Gastrocnemius medialis (tissue), 4 donors: ENCODE results near the gene PLA2R1. TPM values are rescaled to one million over a fixed set of nuclear protein-coding genes. Genes with fewer than 3 reads are reported as not detected.

Source experiments
- ATAC-seq, 2 donors: fragments of 150-250 bp; one replicate each; pipeline ENCODE4 v1.9.1; 2016
- DNase-seq, 2 donors: peaks; one replicate each; pipeline ENCODE4 v3.0.0-alpha.2; 2019
- H3K27ac ChIP-seq, 4 donors: fragments of 200-600 bp; sonication (generic); 1 replicate in 1 of 4; 2 replicates in 3 of 4; pipeline ENCODE4 v1.5.1; 2016 to 2018; ENCODE audit warnings: mild to moderate bottlenecking in 2 of 4, moderate library complexity in 1 of 4
- H3K27me3 ChIP-seq, 3 donors: fragments of 200-600 bp; sonication (generic) in 2 of 3; 1 replicate in 1 of 3; 2 replicates in 2 of 3; pipeline versions ENCODE4 v1.5.1 to v1.6.0; 2016 to 2019; ENCODE audit warnings: mild to moderate bottlenecking in 1 of 3, moderate library complexity in 1 of 3
- H3K36me3 ChIP-seq, 2 donors: fragments of 200-600 bp; sonication (generic) in 1 of 2; one replicate each; pipeline ENCODE4 v1.5.1; 2017 to 2018
- H3K4me1 ChIP-seq, 2 donors: fragments of 200-600 bp; sonication (generic) in 1 of 2; one replicate each; pipeline ENCODE4 v1.5.1; 2016 to 2017; ENCODE audit warnings: mild to moderate bottlenecking in 2 of 2
- H3K4me3 ChIP-seq, 4 donors: fragments of 200-600 bp; sonication (generic) in 3 of 4; 1 replicate in 1 of 4; 2 replicates in 3 of 4; pipeline ENCODE4 v1.5.1; 2016 to 2019; ENCODE audit warnings: mild to moderate bottlenecking in 2 of 4
- H3K9me3 ChIP-seq, 3 donors: fragments of 200-600 bp; sonication (generic) in 2 of 3; 1 replicate in 1 of 3; 2 replicates in 2 of 3; pipeline ENCODE4 v1.5.1; 2016 to 2019
- POLR2A ChIP-seq, 2 donors: fragments of 450-650 bp; IDR thresholded peaks; one replicate each; pipeline ENCODE4 v1.6.1; 2017; ENCODE audit warnings: antibody characterized with exemption in 2 of 2, mild to moderate bottlenecking in 2 of 2, moderate library complexity in 2 of 2
- in situ Hi-C, 4 donors: fragments of 200-750 bp; cut with MboI; loops; one replicate each; pipeline versions ENCODE4 v1.15.0 to v1.8.0; 2017; ENCODE audit warnings: low sequenced_read_pairs in 4 of 4
- intact Hi-C: fragments of 100-400 bp; cut with DNase I; formaldehyde crosslinking; loops from one replicate; pipeline ENCODE4 v1.15.1; 2023; ENCODE audit warnings: low total_unique reads
- total RNA-seq, 4 donors: library from RNA; depleted of rRNA; stranded (reverse); fragments of >200 nt; gene quantifications; one replicate each; pipeline versions ENCODE4 v1.1.0 to v1.2.3, GENCODE V29; 2016
- TF ChIP-seq, protein P1 (sequence below), 5 experiments: fragments of 450-650 bp in 3 of 5; fragments of 200-600 bp in 2 of 5; sonication (generic) in 2 of 5; IDR thresholded peaks in 4 of 5; conservative IDR thresholded peaks in 1 of 5; 1 replicate in 4 of 5; 2 replicates in 1 of 5; pipeline ENCODE4 v1.5.1; 2016 to 2019; ENCODE audit warnings: antibody characterized with exemption in 5 of 5, mild to moderate bottlenecking in 3 of 5, moderate library complexity in 3 of 5

Gene PLA2R1
- 1 to 10 TPM in 1 of 4 donors, under 1 TPM in 3; 0.34 to 1.0 (median 0.45) TPM for total RNA-seq

DNA sequence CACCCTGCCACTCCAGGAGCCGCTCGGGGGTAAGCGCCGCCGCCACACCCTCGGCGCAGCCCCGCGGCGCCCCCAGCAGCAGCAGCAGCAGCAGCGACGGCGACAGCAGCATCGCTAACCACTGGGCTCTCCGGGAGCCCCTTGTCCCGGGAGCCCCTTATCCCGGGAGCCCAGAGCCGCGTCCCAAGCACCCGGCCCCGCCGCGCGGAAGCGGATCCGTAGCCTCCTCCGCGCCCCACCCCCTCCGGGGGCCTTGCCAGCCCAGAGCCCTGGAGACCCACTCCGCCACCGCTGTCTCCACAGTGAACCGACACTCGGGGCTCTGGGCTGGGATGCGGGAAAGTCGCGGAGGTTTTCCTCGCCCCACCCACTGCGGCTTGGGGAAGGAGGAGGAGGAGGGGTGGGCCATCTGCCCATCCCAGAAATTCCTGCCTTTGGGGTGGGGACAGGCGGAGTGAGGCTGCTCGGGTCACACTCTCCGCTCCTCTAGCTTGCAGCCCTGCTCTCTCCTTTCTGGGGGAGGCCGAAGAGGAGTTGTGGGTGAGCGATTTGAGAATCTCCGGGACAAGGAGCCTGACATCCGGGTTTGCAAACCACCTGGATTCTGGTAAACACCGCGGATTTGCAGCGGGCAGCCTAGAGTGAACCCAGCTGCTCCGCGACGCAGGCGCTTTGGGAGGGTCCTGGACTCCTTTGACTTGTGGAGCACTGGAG, at the start of gene PLA2R1:
PLA2R1 (minus strand) TSS at position 324 of the 714 bp plus-strand sequence; CDS start at position 112, 212 bp downstream.
- peak within 1 kb of the TSS; percentile 63 to 90 (median 72) for H3K4me3 ChIP-seq
- peak; percentile 53 to 66 for ATAC-seq
- in situ Hi-C loops: no loop called here

DNA sequence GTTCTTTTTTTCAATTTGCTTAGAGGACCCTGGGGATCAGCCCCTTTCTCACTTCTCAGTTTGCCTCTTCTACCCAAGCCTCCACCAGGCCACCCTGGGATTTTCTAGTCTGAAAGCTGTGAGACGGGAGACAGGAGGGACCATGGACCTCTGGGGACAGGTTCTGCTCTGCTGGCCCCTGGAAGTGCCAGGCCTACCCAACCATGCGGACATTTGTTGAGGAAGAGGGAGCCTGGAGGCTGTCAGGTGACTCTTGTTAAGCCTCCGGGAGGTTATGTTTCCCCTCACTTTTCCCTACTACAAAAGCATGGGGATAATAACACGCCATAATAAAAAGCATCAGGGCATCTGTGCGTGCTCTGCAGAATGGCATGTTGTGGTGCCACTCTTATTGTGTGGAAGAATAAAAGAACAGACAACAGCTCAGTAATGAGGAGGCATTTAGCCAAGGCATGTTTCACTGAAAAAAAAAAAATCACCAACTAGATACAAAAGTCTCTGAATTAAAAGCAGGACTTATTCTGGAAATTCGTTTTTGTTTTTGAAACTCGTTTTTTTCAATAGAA, 48.3 kb upstream of the PLA2R1 start:
- DNase-seq (no peak), ATAC-seq (no peak)
- Histone ChIP-seq H3K4me3 (no peak overlapping the region), H3K27me3 (no peaks in the 10 kb centered on the region), H3K27ac (peak overlapping the region in 1 of 4 donors; percentile 44), H3K36me3 (no peaks in the 10 kb centered on the region), H3K9me3 (no peaks in the 10 kb centered on the region), H3K4me1 (no peaks in the 10 kb centered on the region)
- intact Hi-C loops (loop anchor here (1.0 to 10.0 kb wide), 3 partner anchors 164 to 884 kb away; no protein-coding TSS in a partner anchor), in situ Hi-C loops (loop anchor here in 3 of 4 donors (25.0 kb wide), 2 partner anchors 852 to 877 kb away; no protein-coding TSS in a partner anchor)
- TF ChIP-seq, protein P1, sequence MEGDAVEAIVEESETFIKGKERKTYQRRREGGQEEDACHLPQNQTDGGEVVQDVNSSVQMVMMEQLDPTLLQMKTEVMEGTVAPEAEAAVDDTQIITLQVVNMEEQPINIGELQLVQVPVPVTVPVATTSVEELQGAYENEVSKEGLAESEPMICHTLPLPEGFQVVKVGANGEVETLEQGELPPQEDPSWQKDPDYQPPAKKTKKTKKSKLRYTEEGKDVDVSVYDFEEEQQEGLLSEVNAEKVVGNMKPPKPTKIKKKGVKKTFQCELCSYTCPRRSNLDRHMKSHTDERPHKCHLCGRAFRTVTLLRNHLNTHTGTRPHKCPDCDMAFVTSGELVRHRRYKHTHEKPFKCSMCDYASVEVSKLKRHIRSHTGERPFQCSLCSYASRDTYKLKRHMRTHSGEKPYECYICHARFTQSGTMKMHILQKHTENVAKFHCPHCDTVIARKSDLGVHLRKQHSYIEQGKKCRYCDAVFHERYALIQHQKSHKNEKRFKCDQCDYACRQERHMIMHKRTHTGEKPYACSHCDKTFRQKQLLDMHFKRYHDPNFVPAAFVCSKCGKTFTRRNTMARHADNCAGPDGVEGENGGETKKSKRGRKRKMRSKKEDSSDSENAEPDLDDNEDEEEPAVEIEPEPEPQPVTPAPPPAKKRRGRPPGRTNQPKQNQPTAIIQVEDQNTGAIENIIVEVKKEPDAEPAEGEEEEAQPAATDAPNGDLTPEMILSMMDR (IDR thresholded peaks at IDR 0.05 in 4 of 5, conservative IDR thresholded peaks at IDR 0.05 in 1 of 5): no peak
- TF ChIP-seq POLR2A (IDR thresholded peaks at IDR 0.05): no peak

More for the DNA sequence above, at the start of gene PLA2R1:
- peak; percentile 10 to 18 for DNase-seq
- Histone ChIP-seq H3K9me3 (no peaks in the 10 kb centered on the region), H3K36me3 (no peaks in the 10 kb centered on the region), H3K27me3 (peaks cover 0 to 6% (median 0%) of the 10 kb centered on the region in 3 donors), H3K4me1 (peaks cover 0 to 3% of the 10 kb centered on the region in 2 donors), H3K27ac (no peak within 1 kb of the TSS)
- TF ChIP-seq POLR2A (IDR thresholded peaks at IDR 0.05): no peak
- TF ChIP-seq, protein P1 (IDR thresholded peaks at IDR 0.05 in 4 of 5, conservative IDR thresholded peaks at IDR 0.05 in 1 of 5): no peak
- intact Hi-C loops: no loop called here

DNA sequence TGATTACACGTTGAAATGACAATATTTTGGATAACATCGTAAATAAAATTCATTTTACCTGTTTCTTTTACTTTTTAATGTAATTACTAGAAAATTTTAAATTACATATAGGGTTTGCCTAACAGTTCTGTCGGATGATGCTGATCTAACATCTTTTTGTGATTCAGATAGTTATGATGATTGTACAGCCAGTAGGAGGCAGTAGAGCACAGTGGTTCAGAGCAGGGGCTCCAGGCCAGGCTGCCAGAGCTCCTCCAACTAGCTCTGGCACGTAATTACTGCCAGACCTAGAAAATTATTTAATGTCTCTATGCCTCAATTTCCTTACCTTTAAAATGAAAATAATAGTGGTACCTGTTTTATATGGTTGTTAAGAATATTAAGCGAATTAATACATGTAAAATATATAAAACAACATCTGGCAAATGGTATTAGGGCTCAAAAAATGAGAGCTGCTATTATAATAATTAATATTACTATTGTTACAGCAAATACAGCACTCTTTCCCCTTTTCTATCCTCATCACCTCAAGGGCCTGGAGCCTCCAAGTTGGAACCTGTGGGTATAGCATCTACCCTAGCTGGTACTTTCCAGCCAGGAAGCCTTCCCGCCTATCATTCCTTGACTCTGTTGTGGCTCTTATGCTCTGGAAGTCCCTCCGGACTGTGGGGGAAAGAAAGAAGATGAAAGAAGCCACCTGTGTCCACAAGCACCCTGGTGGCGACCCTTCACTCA, 47.7 kb upstream of the PLA2R1 start:
- in situ Hi-C loops: loop anchor here (10.0 to 25.0 kb wide), 3 partner anchors 852 to 877 kb away; no protein-coding TSS in a partner anchor

DNA sequence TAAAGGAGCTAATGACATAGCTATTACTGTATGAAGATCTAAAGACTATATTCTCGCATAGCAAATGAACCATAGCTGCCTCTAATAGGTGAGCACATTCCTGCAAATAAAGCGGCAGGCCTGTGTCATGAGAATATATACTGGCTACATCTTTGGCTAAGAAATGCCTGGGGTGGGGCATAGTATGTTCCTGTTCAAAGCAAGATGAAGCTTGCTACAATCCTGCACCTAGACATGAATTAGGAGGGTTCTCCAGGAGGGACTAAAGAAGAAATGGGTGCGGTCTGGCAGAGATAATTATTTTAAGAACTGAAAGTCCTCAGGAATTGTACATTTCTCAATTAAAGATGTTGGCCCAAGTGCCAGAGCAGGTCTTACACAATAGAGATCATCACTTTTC, 46.8 kb upstream of the PLA2R1 start:
- Histone ChIP-seq H3K27me3 (no peaks in the 10 kb centered on the region), H3K27ac (no peak overlapping the region), H3K4me3 (no peak overlapping the region), H3K9me3 (no peaks in the 10 kb centered on the region), H3K36me3 (no peaks in the 10 kb centered on the region), H3K4me1 (no peaks in the 10 kb centered on the region)
- intact Hi-C loops: no loop called here
- no peak for TF ChIP-seq POLR2A (IDR thresholded peaks at IDR 0.05)
- TF ChIP-seq, protein P1 (IDR thresholded peaks at IDR 0.05 in 4 of 5, conservative IDR thresholded peaks at IDR 0.05 in 1 of 5): no peak
- ATAC-seq: no peak
- in situ Hi-C loops: loop anchor here (10.0 to 25.0 kb wide), 3 partner anchors 853 to 878 kb away; no protein-coding TSS in a partner anchor
- no peak for DNase-seq

More for the DNA sequence above, 47.7 kb upstream of the PLA2R1 start:
- intact Hi-C loops: loop anchor here (1.0 to 10.0 kb wide), 3 partner anchors 165 to 884 kb away; no protein-coding TSS in a partner anchor
- peak; percentile 88 to 97 for ATAC-seq
- no peaks in the 10 kb centered on the region for H3K27me3 ChIP-seq
- H3K27ac ChIP-seq: peak overlapping the region in 2 of 4 donors; percentile 6 to 44
- H3K9me3 ChIP-seq: no peaks in the 10 kb centered on the region
- TF ChIP-seq, protein P1 (IDR thresholded peaks at IDR 0.05 in 4 of 5, conservative IDR thresholded peaks at IDR 0.05 in 1 of 5): peak; percentile 65 to 86 (median 75)
- no peak for TF ChIP-seq POLR2A (IDR thresholded peaks at IDR 0.05)
- no peaks in the 10 kb centered on the region for H3K36me3 ChIP-seq
- DNase-seq: peak; percentile 28 to 62
- H3K4me3 ChIP-seq: no peak overlapping the region
- no peaks in the 10 kb centered on the region for H3K4me1 ChIP-seq
